Retinal pigment epithelial cell (primary cell): ENCODE measurements around the gene ADGRB2.
"Not testable (repeated sequence)": the region's sequence is repeated elsewhere in the genome, so short reads cannot be mapped to it uniquely, and the experiment has no call there.

Experiments
- DNase-seq: peaks from one replicate; pipeline ENCODE4 v3.0.0-alpha.2; 2010; ENCODE audit warnings: low read depth
- H3K4me3 ChIP-seq: 2 replicates; pipeline ENCODE4 v1.5.1; 2011; ENCODE audit warnings: mild to moderate bottlenecking, low read length, control low read depth, moderate library complexity
- TF ChIP-seq, protein P1 (sequence below): conservative IDR thresholded peaks from 2 replicates; pipeline ENCODE4 v1.5.1; 2011; ENCODE audit warnings: low read depth, low read length, control low read depth, inconsistent platforms

ADGRB2 gene

DNA sequence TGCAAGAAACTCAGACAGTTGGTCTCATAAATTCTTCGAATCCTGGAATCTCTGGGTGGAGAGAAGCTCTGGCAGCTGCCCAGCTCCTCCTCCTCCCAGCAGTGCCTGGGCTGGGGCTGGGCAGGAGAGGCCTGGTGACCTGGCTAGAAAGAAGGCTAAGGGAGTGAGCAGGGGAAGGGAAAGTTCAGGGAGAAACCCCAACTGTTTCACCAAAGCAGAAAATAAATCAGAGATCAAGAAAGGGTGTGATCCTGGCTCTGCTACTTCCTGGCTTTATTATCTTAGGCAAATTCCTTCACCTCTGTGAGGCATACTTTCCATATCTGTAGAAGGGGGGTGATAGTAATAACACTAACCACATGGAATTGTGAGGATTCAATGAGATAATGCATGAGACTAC, 51.5 kb downstream of the ADGRB2 start:
- no peak overlapping the region for H3K4me3 ChIP-seq
- TF ChIP-seq, protein P1, sequence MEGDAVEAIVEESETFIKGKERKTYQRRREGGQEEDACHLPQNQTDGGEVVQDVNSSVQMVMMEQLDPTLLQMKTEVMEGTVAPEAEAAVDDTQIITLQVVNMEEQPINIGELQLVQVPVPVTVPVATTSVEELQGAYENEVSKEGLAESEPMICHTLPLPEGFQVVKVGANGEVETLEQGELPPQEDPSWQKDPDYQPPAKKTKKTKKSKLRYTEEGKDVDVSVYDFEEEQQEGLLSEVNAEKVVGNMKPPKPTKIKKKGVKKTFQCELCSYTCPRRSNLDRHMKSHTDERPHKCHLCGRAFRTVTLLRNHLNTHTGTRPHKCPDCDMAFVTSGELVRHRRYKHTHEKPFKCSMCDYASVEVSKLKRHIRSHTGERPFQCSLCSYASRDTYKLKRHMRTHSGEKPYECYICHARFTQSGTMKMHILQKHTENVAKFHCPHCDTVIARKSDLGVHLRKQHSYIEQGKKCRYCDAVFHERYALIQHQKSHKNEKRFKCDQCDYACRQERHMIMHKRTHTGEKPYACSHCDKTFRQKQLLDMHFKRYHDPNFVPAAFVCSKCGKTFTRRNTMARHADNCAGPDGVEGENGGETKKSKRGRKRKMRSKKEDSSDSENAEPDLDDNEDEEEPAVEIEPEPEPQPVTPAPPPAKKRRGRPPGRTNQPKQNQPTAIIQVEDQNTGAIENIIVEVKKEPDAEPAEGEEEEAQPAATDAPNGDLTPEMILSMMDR: no peak
- no peak for DNase-seq

DNA sequence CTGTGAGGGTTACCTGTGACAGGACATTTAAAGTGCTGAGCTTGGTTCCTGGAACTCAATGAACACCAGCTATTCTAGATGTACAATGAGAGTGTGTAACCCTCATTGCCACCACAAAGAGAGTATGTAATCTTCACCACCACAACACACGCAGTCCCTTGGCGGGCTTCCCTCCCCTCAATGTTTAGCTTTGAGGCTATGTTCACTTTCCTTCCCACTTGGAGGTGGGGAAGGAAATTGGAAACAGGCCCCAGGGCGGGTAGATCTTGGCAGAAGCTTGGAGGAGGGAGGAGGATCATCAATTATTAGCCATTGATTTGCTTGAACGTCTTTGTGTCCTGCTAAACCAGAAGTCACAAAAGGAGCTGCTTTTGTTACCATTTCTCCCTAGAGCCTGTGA, 52.1 kb downstream of the ADGRB2 start:
- no peak overlapping the region for H3K4me3 ChIP-seq
- TF ChIP-seq, protein P1: no peak
- no peak for DNase-seq

DNA sequence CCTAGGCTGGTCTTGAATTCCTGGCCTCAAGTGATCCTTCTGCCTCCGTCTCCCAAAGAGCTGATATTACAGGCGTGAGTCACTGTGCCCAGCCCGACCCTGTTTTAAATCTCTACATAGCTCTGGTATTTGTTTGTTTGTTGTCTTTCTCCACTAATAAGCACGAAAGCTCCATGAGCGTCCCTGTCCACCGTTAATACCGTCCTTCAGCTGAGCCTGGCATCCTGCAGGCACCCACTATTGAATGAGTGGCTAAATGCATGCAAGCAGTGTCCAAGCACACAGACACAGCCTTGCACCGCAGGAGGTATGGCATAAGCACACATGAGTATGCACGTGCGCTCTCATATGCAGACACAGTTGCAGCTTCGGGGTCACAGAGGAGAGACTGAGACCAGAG, 55.8 kb downstream of the ADGRB2 start:
- TF ChIP-seq, protein P1: no peak
- no peak for DNase-seq
- no peak overlapping the region for H3K4me3 ChIP-seq

DNA sequence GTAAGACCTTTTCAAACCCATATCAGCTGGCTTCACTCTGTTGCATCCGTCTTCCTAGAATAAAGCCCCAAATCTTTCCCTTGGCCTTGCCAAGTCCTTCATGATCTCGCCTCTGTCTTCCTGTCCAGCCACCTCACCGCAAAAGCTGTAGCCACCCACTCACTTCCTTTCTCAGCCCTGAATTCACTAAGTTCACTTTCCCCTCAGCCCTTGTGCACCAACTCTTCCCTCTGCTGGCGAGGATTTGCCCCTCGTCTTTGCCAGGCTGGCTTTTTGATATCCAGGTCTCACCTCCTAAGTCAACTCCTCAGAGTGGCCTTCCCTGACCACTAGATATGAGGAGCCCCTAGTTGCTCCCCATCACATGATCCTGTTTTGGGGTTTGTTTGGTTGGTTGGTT, 56.4 kb downstream of the ADGRB2 start:
- H3K4me3 ChIP-seq: no peak overlapping the region
- TF ChIP-seq, protein P1: peak; percentile 48
- no peak for DNase-seq

DNA sequence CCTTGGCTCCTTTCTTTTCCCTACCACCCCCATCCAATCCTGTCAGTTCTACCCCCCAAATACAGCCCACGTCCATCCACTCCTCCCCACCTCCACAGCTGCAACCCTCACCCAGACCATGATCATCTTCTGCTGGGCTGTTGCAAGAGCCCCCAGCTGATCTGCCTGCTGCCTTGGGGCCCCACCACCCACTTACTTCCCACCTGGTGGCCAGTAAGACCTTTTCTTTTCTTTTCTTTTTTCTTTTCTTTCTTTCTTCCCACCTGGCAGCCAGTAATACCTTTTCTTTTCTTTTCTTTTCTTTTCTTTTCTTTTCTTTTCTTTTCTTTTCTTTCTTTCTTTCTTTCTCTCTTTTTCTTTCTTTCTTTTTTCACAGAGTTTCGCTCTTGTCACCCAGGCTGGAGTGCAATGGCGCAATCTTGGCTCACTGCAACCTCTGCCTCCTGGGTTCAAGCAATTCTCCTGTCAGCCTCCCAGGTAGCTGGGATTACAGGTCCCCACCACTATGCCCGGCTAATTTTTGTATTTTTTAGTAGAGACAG, 57.0 kb downstream of the ADGRB2 start:
- DNase-seq, H3K4me3 ChIP-seq: not testable (repeated sequence)

DNA sequence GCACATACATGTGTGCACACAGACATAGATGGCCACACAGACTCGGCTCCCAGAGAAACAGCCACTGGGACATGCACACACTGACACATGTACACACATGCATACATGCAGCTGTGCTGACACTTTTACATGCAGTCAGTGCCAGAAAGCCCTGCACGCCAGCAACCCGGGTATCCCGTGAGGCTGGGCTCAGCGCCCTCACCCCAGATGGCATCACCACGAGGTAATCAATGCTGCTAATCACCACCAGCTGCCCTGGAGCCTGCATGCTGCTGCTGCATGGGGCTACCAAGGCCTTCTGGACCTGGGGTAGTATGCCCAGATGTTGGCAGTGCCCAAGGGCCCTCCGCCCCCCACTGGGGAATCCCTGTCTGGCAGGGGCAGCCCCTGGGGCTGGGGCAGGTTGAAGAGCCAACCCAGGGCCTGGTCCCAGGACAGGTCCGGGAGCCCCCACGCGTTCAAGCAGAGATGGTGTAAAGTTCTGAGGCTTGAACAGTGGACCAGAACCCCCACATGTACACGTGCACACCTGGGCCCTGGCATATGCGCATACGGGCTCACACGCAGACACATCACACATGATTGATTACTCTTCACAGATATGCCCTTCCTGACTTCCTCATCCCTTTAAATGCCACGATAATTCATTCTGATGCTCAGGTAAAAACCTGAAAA, 57.6 kb downstream of the ADGRB2 start:
- no peak overlapping the region for H3K4me3 ChIP-seq
- no peak for DNase-seq
- TF ChIP-seq, protein P1: no peak

DNA sequence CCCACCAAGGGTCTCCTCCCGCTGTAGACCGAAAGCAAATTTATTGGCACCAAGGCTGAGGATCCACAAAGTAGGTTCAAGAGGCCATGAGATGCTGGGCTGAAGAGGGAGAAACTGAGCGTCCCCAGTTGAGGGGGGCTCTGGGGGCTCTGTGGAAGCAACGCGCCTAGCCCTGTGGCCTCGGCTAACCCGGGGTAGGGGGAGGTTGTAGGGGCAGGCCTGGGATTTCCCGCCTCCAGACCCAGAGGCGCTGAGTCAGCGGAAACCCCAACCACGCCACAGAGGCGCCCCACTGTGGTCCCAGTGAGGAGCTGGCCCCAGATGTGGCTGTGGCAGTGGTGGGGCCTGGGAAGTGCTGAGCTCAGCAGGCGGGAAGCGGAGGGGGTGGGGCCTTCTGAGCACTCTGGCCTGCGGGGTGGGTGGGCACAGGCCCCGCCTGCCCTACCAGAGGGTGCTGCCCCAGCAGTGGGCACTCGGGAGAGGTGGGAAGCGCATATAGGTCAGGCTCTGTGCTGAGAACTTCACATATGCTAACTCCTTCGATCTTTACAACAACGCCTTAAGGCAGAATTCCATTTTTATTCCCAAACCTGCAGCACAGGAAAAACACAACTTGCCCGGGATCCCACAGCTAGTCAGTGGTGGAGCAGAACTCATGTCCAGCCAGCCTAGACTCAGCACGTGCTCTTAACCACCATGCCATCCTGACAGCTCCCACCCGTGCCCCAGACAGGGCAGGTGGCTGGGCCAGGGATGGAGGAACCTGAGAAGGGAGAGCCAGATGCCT, 58.9 kb downstream of the ADGRB2 start:
- H3K4me3 ChIP-seq: no peak overlapping the region
- no peak for DNase-seq
- TF ChIP-seq, protein P1: peak; percentile 27
